Ammon's horn (tissue), 1 donor: Measurements from ENCODE around the gene CATSPERD.
"Not testable (repeated sequence)": the region's sequence is repeated elsewhere in the genome, so short reads cannot be mapped to it uniquely, and the experiment has no call there.

Experiments
- DNase-seq: peaks from one replicate; pipeline ENCODE4 v3.0.0-alpha.2; 2016; ENCODE audit warnings: low spot score

Gene CATSPERD

DNA sequence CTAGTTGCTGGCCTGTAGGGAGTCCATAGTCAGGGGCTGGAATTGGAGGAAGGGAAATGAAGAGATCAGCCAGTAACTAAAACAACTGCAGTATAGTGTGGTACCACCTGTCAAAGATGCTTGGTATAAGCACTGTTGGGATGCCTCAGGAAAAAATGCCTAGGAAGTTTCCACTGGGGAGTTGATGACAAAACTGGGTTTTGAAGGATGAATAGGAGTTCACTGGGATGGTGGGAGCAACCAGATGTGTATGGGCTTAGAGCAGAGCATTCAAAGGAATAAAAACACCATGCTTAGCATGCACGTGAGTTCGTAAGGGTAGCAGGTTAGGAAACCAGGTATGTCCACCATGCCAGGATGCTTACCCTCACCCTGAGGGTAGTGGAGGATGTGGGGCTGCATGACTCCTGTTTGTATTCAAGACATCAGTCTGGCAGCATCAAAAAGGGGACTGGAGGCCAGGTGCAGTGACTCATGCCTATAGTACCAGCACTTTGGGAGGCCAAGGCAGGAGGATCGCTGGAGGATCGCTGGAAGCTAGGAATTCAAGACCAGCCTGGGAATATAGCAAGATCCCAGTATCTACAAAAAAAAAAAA lies 7.1 kb downstream of the CATSPERD start:
- no peak for DNase-seq

DNA sequence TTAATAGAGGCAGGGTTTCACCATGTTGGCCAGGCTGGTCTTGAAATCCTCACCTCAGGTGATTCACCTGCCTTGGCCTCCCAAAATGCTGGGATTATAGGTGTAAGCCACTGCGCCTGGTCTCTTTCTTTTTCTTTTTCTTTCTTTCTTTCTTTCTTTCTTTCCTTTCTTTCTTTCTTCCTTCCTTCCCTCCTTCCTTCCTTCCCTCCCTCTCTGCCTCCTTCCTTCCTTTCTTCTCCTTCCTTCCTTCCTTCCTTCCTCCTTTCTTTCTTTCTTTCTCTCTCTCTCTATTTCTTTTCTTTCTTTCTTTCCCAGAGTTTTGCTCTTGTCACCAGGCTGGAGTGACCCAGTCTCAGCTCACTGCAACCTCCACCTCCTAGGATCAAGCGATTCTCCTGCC lies 12.7 kb downstream of the CATSPERD start:
- not testable (repeated sequence) for DNase-seq

DNA sequence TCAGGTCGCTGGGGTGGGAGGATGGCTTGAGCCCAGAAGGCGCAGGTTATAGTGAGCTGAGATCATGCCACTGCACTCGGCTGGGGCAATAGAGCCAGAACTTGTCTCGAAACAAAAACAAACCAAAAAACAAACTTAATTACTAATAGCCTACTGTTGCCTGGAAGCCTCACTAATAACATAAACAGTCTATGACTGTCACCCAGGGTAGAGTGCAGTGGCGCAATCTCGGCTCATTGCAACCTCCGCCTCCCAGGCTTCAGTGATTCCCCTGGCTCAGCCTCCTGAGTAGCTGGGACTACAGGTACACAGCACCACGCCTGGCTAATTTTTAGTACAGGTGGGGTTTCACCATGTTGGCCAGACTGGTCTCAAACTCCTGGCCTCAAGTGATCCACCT lies 18.0 kb downstream of the CATSPERD start:
- no peak for DNase-seq

DNA sequence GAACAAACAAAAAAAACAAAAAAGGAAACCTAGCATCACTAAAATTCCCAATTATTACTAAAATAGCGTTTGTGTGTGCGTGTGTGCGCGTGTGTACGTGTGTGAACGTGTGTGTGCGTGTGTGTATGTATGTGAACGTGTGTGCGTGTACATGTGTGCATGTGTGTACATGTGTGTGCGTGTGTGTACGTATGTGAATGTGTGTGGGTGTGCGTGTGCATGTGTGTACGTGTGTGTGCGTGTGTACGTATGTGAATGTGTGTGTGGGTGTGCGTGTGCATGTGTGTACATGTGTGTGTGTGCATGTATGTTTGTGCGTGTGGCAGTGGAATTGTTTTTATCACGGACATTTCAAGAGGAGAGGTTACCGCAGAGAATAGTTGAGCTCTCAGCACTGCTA lies 21.6 kb downstream of the CATSPERD start:
- no peak for DNase-seq

DNA sequence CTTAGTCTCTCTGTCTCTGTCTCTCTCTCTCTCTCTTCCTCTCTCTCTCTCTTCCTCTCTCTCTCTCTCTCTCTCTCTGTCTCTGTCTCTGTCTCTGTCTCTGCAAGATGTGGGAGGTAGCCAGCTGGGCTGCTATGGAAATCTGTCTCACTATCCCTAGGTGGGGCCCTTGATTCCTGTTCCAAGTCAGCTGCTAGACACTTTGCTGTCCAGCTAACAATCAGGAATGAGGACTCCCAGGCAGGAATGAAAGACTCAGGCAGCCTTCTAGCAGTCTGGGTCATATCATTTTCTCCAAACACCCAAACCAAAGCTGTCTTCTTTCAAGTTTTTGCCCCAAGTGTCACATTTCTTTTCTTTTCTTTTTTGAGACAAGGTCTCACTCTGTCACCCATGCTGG lies 23.2 kb downstream of the CATSPERD start:
- DNase-seq = no peak

DNA sequence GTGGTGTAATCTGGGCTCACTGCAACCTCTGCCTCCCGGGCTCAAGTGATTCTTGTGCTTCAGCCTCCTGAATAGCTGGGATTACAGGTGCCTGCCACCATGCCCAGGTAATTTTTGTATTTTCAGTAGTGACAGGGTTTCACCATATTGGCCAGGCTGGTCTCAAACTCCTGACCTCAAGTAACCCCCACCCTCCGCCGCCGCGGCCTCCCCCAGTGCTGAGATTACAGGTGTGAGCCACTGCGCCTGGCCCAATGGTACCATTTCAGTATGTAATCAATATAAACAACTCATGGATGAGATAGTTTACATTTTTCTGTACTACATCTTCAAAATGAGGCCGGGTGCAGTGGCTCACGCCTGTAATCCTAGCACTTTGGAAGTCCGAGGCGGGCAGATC lies 24.6 kb downstream of the CATSPERD start:
- not testable (repeated sequence) for DNase-seq

DNA sequence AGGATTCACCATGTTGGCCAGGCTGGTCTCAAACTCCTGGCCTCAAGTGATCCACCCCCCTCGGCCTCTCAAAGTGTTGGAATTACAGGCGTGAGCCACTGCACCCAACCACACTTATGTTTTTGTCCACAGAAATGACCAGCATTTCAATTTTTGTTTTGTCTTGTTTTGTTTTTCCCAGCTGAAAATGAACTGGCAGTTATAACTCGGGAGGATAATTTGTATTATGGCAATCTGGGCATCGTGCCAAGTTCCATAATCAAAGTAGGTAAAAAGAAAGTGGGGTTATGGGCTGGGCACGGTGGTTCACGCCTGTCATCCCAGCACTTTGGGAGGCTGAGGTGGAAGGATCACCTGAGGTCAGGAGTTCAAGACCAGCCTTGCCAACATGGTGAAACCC lies 28.5 kb downstream of the CATSPERD start:
- not testable (repeated sequence) for DNase-seq

DNA sequence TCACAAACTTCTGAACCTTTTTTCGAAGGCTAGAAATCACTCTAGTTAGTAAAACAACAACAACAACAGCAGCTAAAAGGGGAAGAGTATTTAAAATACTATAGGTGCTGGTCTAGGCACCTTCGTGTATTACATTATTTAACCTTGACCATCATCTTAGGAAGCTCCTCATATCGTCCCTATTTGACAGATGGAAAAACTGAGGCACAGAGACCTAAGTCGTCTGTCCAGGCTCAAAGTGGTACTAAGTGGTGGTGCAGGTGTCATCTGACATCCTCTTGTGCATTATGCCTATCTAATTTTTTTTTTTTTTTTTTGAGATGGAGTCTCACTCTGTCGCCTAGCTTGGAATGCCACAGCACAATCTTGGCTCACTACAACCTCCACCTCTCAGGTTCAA lies 29.1 kb downstream of the CATSPERD start:
- no peak for DNase-seq

DNA sequence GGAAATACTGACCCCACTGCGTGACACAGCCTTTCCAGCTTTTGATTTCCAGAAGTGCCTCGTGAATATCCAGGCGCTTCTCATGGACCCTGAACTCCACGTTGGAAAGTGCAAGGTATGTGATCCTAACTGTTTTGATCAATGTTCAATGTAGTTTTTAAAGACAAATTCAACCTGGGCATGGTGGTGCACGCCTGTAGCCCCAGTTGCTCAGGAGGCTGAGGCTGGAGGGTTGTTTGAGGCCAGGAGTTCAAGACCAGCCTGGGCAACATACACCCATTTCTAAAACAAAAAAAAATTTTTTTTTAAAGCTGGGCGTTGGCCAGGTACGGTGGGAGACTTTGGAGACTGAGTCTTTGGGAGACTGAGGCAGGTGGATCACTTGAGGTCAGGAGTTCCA lies 31.3 kb downstream of the CATSPERD start:
- DNase-seq = no peak

DNA sequence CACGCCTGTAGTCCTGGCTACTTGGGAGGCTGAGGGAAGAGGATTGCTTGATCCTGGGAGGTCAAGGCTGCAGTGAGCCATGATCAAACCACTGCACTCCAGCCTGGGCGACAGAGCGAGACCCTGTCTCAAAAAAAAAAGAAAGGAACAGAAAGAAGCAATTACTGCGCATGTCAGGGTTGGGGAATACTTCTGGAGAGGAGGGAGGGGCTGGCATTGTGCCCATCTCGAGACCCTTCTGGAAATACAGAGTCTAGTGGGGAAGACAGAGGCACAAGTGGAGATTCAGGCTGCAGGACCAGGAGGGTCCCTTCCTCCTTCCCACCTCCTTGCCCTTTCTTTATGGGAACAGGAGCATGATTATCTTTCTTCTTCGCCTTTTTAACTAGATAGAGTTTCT lies 33.3 kb downstream of the CATSPERD start:
- DNase-seq = no peak

DNA sequence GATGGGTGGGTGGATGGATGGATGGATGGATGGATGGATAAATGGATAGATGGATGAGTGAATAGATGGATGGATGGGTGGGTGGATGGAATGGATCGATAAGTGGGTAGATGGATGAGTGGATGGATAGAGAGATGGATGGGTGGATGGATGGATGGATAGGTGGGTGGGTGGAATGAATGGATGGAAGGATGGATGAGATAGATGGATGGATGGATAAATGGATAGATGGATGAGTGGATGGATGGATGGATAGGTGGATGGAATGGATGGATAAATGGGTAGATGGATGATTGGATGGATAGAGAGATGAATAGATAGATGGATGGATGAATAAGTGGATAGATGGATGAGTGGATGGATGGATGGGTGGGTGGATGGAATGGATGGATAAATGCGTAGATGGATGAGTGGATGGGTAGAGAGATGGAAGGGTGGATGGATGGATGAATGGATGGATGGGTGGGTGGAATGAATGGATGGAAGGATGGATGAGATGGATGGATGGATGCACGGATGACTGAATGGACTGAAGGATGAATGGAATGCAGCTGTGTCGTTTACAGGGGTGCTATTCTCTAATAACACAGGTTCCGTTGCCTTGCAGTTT lies 42.3 kb downstream of the CATSPERD start:
- DNase-seq = no peak

DNA sequence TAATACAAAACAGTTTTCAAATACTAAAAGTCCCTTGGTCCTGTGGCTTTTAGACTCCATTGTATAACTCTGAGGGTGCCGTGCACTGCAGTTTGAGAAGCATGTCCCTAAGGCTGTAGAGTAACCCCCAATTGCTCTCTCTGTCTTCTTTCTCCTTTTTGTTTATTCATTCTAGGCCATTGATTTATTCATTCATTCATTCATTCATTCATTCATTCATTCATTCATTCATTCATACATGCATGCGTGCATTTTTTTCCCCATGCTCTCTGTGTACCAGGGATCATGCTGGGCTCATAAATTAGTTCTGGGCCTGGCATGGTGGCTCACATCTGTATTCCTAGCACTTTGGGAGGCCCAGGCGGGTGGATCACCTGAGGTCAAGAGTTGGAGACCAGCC lies 44.8 kb downstream of the CATSPERD start:
- no peak for DNase-seq

DNA sequence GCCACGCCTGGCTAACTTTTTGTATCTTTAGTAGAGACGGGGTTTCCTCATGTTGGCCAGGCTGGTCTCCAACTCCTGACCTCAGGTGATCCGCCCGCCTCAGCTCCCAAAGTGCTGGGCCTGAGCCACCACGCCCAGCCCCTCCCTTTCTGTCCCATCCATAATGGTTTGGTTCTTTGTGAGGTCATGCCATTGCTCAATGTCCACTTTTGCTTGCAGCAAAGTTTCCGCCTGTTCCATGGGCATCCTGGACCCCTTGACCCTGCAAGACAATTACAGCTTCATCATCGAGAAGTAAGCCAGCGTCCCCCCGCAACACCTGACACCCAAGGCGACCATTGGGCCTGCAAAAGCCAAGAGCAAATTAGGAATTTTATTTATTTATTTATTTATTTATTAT lies 47.5 kb downstream of the CATSPERD start:
- no peak for DNase-seq

DNA sequence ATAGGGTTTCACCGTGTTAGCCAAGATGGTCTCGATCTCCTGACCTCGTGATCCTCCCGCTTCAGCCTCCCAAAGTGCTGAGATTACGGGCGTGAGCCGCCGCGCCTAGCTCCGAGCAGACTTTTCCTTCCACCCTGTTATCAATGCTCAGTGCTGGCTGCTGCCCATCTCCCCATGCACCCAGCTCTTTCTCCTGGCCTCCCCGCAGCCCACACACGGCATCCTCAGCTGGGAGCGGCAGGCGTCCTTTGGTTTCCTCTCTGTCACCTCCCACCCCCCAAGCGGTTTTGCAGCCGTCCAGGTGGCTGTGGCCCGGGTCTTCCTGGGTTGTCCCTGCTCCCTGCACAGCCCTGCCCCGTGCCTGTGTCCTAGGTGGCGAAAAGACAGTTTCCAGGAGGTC lies 52.0 kb downstream of the CATSPERD start:
- no peak for DNase-seq

DNA sequence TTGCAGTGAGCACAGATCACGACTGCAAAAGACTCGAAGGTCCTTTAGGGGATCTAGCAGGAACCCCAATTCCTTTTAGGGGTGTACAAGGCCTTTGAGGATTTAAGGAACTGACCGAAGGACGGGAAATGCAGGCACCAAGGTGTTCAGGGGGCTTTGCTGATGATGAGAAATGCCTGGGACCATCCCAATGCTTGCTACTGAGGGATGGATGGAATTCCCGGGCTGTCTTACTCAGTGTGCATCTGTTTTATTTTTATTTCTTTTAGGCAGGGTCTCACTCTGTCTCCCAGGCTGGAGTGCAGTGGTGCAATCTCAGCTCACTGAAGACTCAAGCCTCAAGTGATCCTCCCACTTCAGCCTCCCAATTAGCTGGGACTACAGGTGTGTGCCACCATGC lies 52.8 kb downstream of the CATSPERD start:
- DNase-seq = no peak

DNA sequence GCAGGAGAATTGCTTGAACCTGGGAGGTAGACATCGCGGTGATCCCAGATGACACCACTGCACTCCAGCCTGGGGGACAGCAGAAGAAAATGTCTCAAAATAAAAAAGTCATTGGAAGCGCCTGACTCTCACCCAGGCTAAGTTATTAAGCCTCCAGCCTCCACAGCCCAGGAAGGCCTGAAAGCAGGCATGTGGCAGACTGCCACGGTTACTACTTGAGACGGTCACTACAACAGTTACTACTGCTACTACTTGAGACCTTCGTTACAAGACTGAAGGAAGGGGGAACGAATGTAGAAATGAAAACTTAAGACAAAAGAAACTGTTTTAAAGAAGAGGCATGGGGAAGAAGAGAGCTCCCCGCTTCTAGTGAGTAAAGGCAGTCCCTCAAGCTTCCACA lies 54.5 kb downstream of the CATSPERD start:
- no peak for DNase-seq

DNA sequence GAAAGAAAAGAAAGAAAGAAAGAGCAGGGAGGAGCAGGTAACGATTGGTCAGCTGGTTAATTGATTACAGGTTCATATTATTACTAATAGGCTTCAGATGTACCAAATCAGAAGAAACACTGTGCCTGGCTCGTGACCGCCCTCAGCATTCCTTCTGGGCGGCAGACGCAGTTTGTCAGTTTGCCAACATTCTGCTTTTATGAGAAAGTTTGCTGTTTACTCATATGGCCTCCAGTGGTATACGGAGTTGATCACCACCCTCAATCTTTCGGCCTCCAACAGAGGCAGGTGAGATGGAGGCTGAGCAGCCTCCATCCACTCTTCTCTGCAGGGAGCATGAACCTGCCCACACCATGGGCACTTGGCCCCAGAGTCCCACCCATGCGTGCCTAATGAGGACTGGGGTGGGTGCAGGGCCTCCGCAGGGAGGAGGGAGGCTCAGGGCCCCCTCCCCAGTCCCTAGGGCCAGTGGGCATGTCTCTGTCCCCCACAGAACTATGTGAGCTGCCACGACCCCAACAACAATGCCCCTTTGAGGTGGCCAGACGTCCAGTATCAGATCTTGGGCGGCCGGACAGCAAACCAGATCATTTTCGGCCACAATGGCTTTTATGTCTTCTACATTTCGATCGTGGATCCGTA lies 55.4 kb downstream of the CATSPERD start:
- no peak for DNase-seq

DNA sequence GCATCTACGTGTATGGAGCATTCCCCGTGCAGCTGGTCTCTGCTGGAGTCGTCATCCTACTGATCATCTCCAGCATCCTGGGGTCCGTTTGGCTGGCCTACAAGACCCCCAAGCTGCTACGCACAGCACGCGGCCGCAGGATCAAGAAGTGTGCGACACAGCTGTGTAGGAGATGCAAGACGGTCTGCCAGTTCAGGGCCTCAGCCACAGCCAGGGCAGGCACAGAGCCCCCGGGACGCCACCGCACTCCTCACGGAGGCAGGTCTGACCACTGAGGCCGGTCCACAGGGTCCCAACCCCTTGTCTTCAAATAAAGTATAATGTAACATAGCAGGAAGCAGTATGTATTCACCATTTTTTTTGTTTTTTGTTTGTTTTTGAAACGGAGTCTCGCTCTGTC lies 58.0 kb downstream of the CATSPERD start:
- no peak for DNase-seq

DNA sequence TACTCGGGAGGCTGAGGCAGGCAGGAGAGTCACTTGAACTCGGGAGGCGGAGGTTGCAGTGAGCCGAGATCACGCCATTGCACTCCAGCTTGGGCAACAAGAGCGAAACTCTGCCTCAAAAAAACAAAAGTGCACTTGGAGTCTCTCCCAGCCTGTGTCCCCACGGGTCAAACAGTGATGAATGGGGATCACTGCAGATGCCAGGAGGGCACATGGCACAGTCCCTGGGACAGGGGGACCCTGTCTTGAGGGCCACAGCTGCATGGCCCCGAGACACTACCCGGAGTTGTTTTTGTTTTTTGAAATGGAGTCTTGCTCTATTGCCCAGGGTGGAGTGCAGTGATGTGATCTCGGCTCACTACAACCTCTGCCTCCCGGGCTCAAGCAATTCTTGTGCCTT lies 60.5 kb downstream of the CATSPERD start:
- DNase-seq = not testable (repeated sequence)

DNA sequence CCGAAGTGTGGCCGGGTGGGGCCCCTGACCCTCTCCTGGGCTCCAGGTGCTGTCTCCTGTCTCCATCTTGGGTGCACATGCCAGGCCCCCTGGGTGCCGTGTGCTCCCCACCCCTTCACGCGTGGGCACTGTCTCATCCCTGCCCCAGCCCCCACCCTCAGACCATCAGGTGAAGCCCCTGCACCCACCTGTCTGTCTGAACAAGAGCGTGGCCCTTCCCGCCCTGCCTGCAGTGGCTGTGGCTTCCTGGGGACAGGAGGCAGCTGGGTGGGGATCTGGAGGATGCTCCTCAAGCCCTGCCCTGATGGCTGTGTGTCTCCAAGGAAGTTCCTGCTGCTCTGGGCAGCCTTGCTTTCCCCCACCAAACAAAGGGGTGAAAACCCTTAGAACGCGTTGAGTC lies 61.9 kb downstream of the CATSPERD start:
- no peak for DNase-seq

DNA sequence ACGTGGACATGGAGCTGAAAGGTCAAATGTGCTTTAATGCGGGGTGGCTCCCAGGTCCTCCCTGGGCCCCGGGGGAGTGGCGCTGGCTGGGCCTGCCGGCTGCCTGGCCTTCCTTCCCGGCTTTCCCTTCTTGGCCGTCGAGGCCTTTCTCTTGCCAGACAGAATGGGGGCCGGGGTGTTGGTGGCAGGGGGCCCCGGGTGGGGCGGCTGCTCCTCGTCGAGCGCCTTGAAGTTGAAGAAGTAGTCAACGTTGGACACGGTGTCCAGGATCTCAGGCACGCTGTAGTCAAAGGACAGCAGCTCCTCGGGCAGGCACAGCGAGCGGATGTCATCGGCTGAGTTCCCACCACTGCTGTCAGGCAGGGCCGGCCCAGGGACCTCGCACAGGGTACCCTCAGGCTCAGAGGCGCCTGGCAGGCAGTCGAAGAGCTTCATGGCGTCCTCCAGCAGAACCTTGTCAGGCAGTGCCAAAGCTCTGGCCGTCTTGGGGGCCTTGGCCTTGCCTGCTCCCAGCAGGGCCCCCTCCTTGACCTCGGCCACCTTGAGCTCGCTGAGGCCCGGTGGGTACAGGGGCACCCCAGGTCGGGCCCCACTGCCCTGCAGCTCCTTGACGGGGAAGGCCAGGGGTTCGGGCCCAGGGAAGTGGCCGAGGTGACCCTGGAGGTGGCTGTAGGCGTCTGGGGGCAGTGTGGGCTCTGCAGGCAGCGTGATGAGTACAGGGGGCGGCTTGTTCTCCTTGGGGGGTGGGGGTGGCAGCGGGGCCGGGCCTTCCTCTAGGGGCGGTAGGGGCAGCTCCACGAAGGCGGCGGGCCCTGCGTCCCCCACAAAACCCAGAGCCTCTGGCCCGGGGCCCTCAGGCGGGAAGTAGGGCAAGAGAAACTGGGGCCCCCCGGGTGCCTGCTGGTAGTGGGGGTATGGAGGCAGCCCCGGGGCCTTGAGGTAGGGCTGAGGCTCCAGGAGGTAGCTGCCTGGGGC lies 62.8 kb downstream of the CATSPERD start:
- DNase-seq = no peak

DNA sequence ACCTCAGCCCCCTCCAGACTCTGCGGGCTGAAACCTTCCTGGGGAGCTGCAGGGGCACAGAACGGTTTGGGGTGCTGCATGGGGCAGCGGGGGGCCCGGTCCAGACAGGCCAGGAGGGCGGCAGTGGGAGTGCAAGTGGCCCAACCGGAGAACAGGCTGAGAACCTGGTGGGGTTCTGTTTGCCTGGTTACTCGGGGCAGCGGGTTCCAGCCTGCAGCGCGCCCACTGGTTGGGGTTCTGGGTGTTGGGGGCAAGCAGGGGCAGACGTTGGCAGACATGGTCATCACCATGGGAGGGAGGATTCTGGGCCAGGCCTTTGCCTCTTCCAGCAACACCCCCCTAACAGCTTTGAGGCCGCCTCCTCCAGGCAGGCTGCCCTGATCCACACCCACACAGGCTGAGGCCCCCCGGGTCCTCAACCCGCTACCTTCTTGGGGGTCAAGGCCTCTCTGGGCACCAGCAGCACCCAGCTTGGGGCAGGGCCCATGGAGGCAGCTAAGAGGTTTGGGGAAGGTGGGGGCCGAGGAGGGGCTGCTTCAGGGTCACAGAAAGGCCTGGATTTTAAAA lies 64.2 kb downstream of the CATSPERD start, which contains the start of gene PRR22:
PRR22 (minus strand) TSS at position 166 of the 567 bp plus-strand sequence; CDS start at position 80, 86 bp downstream.
- no peak for DNase-seq
